ENCODE data around the gene MON1B. TPM values are rescaled to one million over a fixed set of nuclear protein-coding genes. Genes with fewer than 3 reads are reported as not detected.

The MON1B gene
- total and polyA plus RNA-seq, 8 donors, result 9.1 to 48.7 (median 22.7) TPM

GRCh38 chr16:77219437-77219836 lies 28.4 kb downstream of the MON1B start:
- H3K4me1 ChIP-seq, result no peaks in the 10 kb centered on the region
- no peaks in the 10 kb centered on the region for H3K36me3 ChIP-seq
- TF ChIP-seq POLR2A (IDR thresholded peaks at IDR 0.05) (no peak), EP300 (IDR thresholded peaks at IDR 0.05) (no peak), POLR2AphosphoS5 (IDR thresholded peaks at IDR 0.05) (no peak), CTCF (IDR thresholded peaks at IDR 0.05) (no peak)
- DNase-seq, result no peak
- H3K4me3 ChIP-seq, result no peak overlapping the region
- no peak overlapping the region for H3K27ac ChIP-seq
- H3K27me3 ChIP-seq, result no peaks in the 10 kb centered on the region
- H3K9me3 ChIP-seq, result no peaks in the 10 kb centered on the region
- WGBS, 5 donors, result 66 to 83% (median 75%) methylated on average over 3 of the region's 3 CpGs
- intact Hi-C loops (cut with DNase I; ENCODE audit: low total_unique reads), result no loop called here

GRCh38 chr16:77220427-77220826 lies 29.4 kb downstream of the MON1B start:
- Histone ChIP-seq H3K9me3 (no peaks in the 10 kb centered on the region), H3K36me3 (no peaks in the 10 kb centered on the region), H3K27ac (no peak overlapping the region), H3K4me1 (no peaks in the 10 kb centered on the region), H3K4me3 (no peak overlapping the region), H3K27me3 (no peaks in the 10 kb centered on the region)
- intact Hi-C loops (cut with DNase I; ENCODE audit: low total_unique reads), result no loop called here
- peak in 1 of 2 donors; percentile 22 for DNase-seq
- TF ChIP-seq EP300 (IDR thresholded peaks at IDR 0.05) (no peak), POLR2A (IDR thresholded peaks at IDR 0.05) (no peak), POLR2AphosphoS5 (IDR thresholded peaks at IDR 0.05) (no peak), CTCF (IDR thresholded peaks at IDR 0.05) (no peak)
- 41 to 67% (median 49%) methylated on average over 3 of the region's 3 CpGs; no CpG with 5 or more reads in 1 of the 5 donors for WGBS, 5 donors

- no peak for TF ChIP-seq POLR2AphosphoS5 (IDR thresholded peaks at IDR 0.05)
- no peak for TF ChIP-seq EP300 (IDR thresholded peaks at IDR 0.05)
- no peak for TF ChIP-seq POLR2A (IDR thresholded peaks at IDR 0.05)
- TF ChIP-seq CTCF (IDR thresholded peaks at IDR 0.05), result no peak
- intact Hi-C loops (cut with DNase I; ENCODE audit: low total_unique reads), result no loop called here
- 77 to 88% (median 83%) methylated on average over 4 of the region's 4 CpGs for WGBS, 5 donors
Observed at GRCh38 chr16:77221482-77221881, 30.5 kb downstream of the MON1B start.

GRCh38 chr16:77223184-77223583 lies 32.2 kb downstream of the MON1B start:
- Histone ChIP-seq H3K4me3 (no peak overlapping the region), H3K27ac (no peak overlapping the region), H3K27me3 (peaks cover 0 to 11% (median 9%) of the 10 kb centered on the region in 3 donors), H3K9me3 (no peaks in the 10 kb centered on the region), H3K4me1 (no peaks in the 10 kb centered on the region), H3K36me3 (no peaks in the 10 kb centered on the region)
- intact Hi-C loops (cut with DNase I; ENCODE audit: low total_unique reads), result no loop called here
- WGBS, 5 donors, result 58 to 68% (median 62%) methylated on average over 10 of the region's 10 CpGs
- no peak for DNase-seq
- TF ChIP-seq POLR2AphosphoS5 (IDR thresholded peaks at IDR 0.05) (no peak), EP300 (IDR thresholded peaks at IDR 0.05) (no peak), POLR2A (IDR thresholded peaks at IDR 0.05) (no peak), CTCF (IDR thresholded peaks at IDR 0.05) (no peak)

More at GRCh38 chr16:77221482-77221881, 30.5 kb downstream of the MON1B start:
- H3K9me3 ChIP-seq, result no peaks in the 10 kb centered on the region
- DNase-seq, result no peak
- H3K36me3 ChIP-seq, result no peaks in the 10 kb centered on the region
- H3K27ac ChIP-seq, result no peak overlapping the region
- peaks cover 0 to 6% (median 0%) of the 10 kb centered on the region in 3 donors for H3K27me3 ChIP-seq
- no peaks in the 10 kb centered on the region for H3K4me1 ChIP-seq
- no peak overlapping the region for H3K4me3 ChIP-seq
